ENCODE measurements around the gene FGF6.
"Not testable (repeated sequence)": the region's sequence is repeated elsewhere in the genome, so short reads cannot be mapped to it uniquely, and the experiment has no call there.

Gene FGF6

GRCh38 chr12:4424422-4424821 lies 21.2 kb downstream of the FGF6 start:
- in situ Hi-C loops (cut with MboI; ENCODE audit: low pct_unique_long_range_greater_than_20kb, low sequenced_read_pairs): no loop called here
- no peak for DNase-seq

DNA sequence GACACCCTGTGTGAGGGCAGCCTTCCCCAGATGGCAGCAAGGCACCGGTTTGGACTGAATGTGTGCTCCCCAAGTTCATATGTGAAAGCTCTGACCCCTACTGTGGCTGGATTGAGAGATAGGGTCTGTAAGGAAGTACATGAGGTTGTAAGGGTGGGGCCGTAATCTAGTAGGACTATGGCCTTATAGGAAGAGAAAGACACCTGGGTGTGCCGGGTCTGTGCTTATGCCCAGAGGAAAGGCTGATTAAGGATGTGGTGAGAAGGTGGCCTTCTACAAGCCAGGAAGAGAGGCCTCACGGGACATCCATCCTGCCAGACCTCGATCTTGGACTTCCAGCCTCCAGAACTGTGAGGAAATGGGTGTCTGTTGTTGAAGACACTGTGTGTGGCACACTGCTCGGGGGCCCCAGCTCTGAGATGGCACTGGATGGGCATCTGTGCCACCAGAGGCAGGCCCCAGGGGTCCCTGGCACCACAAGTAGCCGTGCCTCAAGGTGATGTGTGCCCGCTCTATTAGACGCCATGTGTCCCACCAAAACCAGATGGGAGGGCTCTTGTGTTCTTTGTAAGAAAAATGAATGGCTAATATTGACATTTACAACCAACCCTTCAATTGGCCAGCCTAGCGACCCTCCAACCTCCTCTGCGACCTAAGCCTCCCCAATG lies 22.0 kb downstream of the FGF6 start:
- DNase-seq: no peak
- in situ Hi-C loops (cut with MboI; ENCODE audit: low pct_unique_long_range_greater_than_20kb, low sequenced_read_pairs): no loop called here

- DNase-seq: no peak
- in situ Hi-C loops (cut with MboI; ENCODE audit: low pct_unique_long_range_greater_than_20kb, low sequenced_read_pairs): no loop called here
These were observed 22.6 kb downstream of the FGF6 start for GRCh38 chr12:4422985-4423384.

DNA sequence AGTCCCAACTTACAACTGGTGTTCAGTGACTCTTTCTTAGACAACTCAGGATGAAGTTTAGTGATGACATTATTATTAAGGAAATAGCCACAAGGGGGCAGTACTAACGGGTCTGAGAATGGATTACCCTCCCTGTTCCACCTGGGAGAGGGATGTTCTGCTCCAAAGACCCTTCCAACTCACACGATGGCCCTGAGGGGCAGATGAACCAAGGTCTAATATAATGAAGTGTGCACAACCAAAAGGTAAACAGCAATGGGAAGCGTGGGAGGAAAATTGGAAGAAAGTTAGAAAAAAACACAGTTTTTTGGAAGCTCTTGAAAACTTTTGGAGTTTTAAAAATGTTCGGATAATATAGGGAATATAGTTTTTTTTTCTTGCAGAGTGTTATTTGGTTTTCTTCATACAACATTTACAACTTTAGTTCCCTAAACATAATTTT lies 24.0 kb downstream of the FGF6 start:
- DNase-seq: peak; percentile 75
- in situ Hi-C loops (cut with MboI; ENCODE audit: low pct_unique_long_range_greater_than_20kb, low sequenced_read_pairs): no loop called here

DNA sequence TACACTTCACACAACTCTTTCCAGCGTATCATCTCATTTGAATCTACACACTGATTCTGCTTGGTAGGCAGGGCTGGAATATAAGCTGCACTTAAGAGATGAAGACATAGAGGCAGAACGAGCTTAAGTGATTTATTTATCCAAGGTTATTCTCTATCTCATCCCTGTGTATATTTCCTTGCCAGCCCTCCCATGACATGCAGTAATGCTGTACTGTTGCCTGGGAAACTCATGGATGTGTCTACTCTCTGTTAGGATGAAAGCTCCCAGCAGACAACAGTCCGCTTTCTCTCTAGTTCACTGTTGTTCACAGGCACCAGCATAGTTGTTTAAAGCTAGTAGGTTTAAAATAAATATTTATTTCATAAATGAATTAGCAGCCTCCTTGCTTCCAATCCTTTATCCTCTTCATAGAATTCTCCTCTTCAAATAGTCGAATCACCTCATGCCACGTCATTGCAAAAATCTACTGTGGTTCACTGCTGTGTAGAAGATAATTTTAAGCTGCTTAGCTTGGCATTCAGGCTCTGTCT lies 25.4 kb downstream of the FGF6 start:
- in situ Hi-C loops (cut with MboI; ENCODE audit: low pct_unique_long_range_greater_than_20kb, low sequenced_read_pairs): no loop called here

DNA sequence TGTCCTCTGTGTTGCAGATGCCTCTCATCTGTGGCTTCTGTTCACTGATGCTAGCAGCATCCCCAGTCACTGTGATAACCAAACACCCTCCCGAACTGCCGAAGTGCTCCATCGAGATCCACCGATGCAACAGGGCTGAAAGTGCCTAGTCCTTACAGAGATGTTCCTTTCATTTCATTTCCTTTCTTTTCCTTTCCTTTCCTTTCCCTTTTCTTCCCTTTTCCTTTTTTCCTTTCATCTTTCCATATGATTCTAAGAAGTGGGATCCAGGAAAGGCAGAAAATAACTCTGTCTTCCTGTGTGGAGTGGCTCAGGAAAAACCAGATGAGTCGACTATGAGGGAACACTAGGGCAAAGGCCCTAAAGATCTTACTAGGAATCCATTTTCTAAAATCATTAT lies 26.7 kb downstream of the FGF6 start:
- in situ Hi-C loops (cut with MboI; ENCODE audit: low pct_unique_long_range_greater_than_20kb, low sequenced_read_pairs): no loop called here
- no peak for DNase-seq

More for the DNA sequence above, 25.4 kb downstream of the FGF6 start:
- DNase-seq: no peak

DNA sequence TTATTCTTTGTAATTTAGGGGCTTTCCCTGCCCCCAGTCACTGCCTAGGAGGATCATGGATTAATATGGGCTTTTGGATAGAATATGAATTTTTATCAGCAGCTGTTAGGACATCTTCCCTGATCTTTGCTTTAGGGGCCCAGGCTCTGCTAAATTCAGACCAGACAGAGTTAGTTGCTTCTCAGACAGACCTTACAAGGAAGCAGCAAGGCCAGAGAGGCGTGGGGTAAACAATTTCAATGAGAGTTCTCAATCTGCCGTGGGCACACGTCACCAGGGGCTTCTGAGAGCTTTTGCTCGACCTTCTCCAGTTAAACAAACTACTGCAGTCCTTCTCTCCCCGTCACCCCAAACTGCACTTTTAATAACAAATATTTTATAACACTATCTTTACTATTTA lies 27.7 kb downstream of the FGF6 start:
- in situ Hi-C loops (cut with MboI; ENCODE audit: low pct_unique_long_range_greater_than_20kb, low sequenced_read_pairs): no loop called here

GRCh38 chr12:4417455-4417854 lies 28.2 kb downstream of the FGF6 start:
- in situ Hi-C loops (cut with MboI; ENCODE audit: low pct_unique_long_range_greater_than_20kb, low sequenced_read_pairs): no loop called here

More for the DNA sequence above, 27.7 kb downstream of the FGF6 start:
- no peak for DNase-seq

DNA sequence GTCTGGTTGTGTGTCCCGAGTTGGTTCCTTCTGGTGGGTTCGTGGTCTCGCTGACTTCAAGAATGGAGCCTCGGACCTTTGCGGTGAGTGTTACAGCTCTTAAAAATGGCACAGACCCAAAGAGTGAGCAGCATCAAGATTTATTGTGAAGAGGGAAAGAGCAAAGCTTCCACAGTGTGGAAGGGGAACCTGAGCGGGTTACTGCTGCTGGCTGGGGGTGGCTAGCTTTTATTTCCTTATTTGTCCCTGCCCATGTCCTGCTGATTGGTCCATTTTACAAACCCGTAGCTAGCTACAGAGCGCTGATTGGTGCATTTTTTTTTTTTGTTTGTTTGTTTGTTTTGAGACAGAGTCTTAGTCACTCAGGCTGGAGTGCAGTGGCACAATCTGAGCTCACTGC lies 29.3 kb downstream of the FGF6 start:
- in situ Hi-C loops (cut with MboI; ENCODE audit: low pct_unique_long_range_greater_than_20kb, low sequenced_read_pairs): no loop called here

More at GRCh38 chr12:4417455-4417854, 28.2 kb downstream of the FGF6 start:
- peak; percentile 54 for DNase-seq

DNA sequence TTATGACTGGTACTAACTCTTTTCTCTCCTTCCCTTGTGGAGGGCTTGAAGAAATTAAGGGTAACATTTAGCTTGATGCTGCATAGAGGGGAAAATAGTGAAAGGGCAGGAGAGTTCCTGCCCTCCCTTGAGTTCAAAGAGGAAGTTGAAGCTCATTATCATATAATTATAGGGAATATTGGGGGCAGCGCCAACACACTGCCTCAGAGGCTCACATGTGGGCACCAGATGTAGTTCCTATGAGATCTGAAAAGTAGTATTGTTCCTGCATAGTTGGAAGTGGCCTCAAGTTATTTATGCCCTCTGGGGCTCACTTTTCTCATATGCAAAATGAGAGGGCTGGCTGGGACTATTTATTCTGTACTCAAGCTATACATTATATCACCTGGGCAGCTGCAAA lies 33.1 kb downstream of the FGF6 start:
- in situ Hi-C loops (cut with MboI; ENCODE audit: low pct_unique_long_range_greater_than_20kb, low sequenced_read_pairs): no loop called here
- DNase-seq: peak; percentile 55

More for the DNA sequence above, 29.3 kb downstream of the FGF6 start:
- peak; percentile 50 for DNase-seq

DNA sequence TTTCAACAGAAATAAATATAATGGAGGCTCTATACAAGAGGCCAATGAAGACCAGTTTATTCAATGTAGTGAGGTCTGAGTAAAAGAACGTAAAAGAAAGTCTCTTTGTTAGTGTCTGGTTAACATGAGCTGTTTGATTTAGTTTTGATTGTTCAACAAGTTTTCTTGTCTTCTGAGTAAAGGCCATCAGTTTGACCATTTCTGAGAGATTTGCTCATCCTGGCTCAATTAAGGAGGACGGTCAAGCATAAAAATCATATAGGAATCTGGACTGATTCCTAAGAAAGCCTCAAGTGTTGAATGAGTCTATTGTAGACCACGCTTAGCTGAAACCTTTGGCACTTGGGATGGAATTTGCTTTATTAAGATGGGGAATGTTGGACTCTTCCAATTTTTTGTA lies 33.6 kb downstream of the FGF6 start:
- no peak for DNase-seq
- in situ Hi-C loops (cut with MboI; ENCODE audit: low pct_unique_long_range_greater_than_20kb, low sequenced_read_pairs): no loop called here

- DNase-seq: no peak
- in situ Hi-C loops (cut with MboI; ENCODE audit: low pct_unique_long_range_greater_than_20kb, low sequenced_read_pairs): no loop called here
These were observed 38.5 kb downstream of the FGF6 start for GRCh38 chr12:4407136-4407535.

GRCh38 chr12:4404877-4405637 lies 40.6 kb downstream of the FGF6 start:
- in situ Hi-C loops (cut with MboI; ENCODE audit: low pct_unique_long_range_greater_than_20kb, low sequenced_read_pairs); DNase-seq: not testable (repeated sequence)

- no peak for DNase-seq
- in situ Hi-C loops (cut with MboI; ENCODE audit: low pct_unique_long_range_greater_than_20kb, low sequenced_read_pairs): no loop called here
These were observed 42.6 kb downstream of the FGF6 start for GRCh38 chr12:4402996-4403395.

DNA sequence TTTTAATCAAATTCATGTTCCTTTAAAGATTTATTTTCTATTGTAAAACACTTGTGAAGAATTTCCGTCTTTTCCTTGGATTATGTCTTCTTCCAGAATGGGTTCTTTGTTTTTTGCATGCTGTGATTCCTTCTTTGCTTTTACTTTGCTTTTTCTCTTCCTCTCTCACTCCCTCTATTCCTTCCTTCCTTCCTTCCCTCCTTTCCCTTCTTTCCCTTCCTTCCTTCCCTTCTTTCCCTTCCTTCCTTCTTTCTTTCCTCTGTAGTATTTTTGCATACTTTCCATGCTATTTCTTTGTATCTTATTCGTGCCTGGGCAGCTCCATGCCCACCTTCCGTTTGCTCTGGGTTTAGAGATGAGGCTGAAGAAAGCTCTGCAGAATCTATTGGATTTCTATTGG lies 44.5 kb downstream of the FGF6 start:
- no peak for DNase-seq
- in situ Hi-C loops (cut with MboI; ENCODE audit: low pct_unique_long_range_greater_than_20kb, low sequenced_read_pairs): no loop called here

DNA sequence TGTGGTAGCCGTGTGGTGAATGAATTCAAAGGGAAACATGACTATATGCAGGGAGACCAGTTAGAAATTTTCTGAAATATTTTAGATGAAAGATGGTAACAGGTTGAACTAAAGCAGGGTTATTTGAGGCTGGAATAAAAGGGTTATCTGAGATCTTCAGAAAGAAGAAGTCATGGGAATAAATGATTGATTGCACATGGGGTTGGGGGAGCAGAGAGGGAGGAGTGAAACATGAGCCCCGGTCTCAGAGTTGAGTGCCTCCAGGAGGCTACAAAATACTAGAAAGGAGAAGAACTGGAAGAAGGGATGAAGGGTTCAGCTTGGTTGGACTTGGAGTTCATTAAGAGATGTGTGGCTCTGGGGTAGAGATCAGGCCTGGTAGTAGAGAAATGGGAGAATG lies 49.8 kb downstream of the FGF6 start:
- in situ Hi-C loops (cut with MboI; ENCODE audit: low pct_unique_long_range_greater_than_20kb, low sequenced_read_pairs): no loop called here
- DNase-seq: peak; percentile 81

DNA sequence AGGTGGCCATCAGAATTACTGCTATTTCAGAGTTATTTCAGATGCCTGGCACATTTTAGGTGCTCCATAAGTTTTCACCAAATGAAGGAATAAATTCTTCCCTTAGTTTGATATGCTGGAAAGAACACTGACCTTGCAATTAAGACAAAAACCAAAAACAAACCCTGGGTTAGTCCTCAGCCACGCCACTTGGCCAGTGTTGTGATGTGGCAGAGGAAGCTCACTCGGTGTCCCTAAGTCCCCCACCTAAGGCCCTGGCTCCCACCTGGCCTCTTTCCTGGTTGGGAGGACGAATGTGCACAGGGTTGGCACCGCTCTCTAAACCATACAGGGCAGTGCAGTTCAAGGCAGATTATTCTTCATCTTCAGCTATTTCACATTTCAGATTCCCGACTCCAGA lies 52.4 kb downstream of the FGF6 start:
- no peak for DNase-seq
- in situ Hi-C loops (cut with MboI; ENCODE audit: low pct_unique_long_range_greater_than_20kb, low sequenced_read_pairs): no loop called here

DNA sequence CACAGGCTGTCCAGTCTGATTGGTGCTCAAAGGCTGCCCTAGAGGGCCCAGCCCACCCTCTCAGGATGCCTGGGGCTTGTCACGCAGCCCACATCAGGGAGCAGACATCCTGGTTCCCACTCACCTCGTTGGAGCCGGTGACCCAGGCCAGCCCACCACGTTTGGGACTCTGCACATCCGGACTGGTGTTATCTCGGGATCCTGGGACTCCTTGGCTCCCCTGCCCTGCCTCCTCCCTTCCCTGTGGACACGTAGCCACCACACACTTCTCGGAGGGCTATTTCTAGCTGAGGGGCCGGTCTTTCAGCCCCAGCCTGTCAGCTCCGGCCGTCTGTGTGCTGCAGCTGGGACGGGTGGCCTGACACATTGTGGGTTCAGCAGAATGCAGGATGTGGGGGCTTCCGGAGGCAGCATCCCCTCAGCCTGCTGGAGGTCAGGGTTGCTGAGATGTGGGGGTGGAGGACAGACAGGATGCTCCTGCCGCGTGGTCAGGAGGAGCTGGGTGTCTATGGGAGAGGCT lies 53.3 kb downstream of the FGF6 start:
- in situ Hi-C loops (cut with MboI; ENCODE audit: low pct_unique_long_range_greater_than_20kb, low sequenced_read_pairs): no loop called here
- peak; percentile 96 for DNase-seq

DNA sequence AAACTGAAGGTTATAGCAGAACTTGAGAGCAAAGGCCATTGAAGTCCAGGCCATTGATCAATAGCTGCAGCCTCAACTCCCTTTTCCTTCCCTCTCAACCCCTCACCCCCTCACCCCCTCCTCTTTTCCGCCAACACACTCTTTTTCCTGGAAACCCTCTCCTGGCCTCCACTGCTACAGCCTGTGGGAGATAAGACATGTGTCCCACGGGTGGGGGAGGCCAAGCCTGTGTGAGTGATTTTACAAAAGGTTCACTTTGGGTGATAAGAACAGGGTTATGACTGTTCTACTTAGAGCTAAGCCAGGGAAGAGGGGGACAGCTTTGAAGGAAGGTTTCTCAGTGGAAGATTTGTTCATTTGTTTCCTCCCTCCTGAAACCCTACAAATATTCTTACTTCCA lies 57.0 kb downstream of the FGF6 start:
- in situ Hi-C loops (cut with MboI; ENCODE audit: low pct_unique_long_range_greater_than_20kb, low sequenced_read_pairs): no loop called here
- DNase-seq: peak; percentile 48

GRCh38 chr12:4388032-4388431 lies 57.6 kb downstream of the FGF6 start:
- DNase-seq: no peak
- in situ Hi-C loops (cut with MboI; ENCODE audit: low pct_unique_long_range_greater_than_20kb, low sequenced_read_pairs): no loop called here

All from KBM-7 (cell line).